NK-92 (cell line): ENCODE measurements around the gene EVA1A.

ENCODE experiments used
- DNase-seq: peaks from one replicate; lab custom pipeline; 2025; ENCODE audit not compliant: unreplicated experiment; lab: John Stamatoyannopoulos, UW

EVA1A gene

GRCh38 chr2:75589391-75590105 is 28.8 kb upstream of the EVA1A start:
- DNase-seq = no peak

- no peak for DNase-seq
These were observed 27.3 kb upstream of the EVA1A start for GRCh38 chr2:75587954-75588587.

- DNase-seq = no peak
These were observed 26.2 kb upstream of the EVA1A start for GRCh38 chr2:75586971-75587370.

GRCh38 chr2:75582840-75583239 is 22.1 kb upstream of the EVA1A start:
- DNase-seq = no peak

- no peak for DNase-seq
These were observed 19.9 kb upstream of the EVA1A start for GRCh38 chr2:75580606-75581005.

- DNase-seq = no peak
These were observed 19.4 kb upstream of the EVA1A start for GRCh38 chr2:75580156-75580555.

- no peak for DNase-seq
These were observed 18.4 kb upstream of the EVA1A start for GRCh38 chr2:75579186-75579585.

- DNase-seq = no peak
These were observed 16.5 kb upstream of the EVA1A start for GRCh38 chr2:75577280-75577679.

GRCh38 chr2:75574106-75574505 is 13.4 kb upstream of the EVA1A start:
- no peak for DNase-seq

GRCh38 chr2:75573145-75573878 is 12.6 kb upstream of the EVA1A start:
- DNase-seq = no peak

- DNase-seq = no peak
These were observed 11.1 kb upstream of the EVA1A start for GRCh38 chr2:75571730-75572430.

GRCh38 chr2:75570948-75571729 is 10.4 kb upstream of the EVA1A start:
- no peak for DNase-seq

- no peak for DNase-seq
These were observed 9.5 kb upstream of the EVA1A start for GRCh38 chr2:75570024-75570947.

- DNase-seq = no peak
These were observed 8.8 kb upstream of the EVA1A start for GRCh38 chr2:75569546-75569945.

GRCh38 chr2:75568174-75568573 is 7.4 kb upstream of the EVA1A start:
- DNase-seq = no peak

- DNase-seq = no peak
These were observed 5.0 kb upstream of the EVA1A start for GRCh38 chr2:75565472-75566462.

GRCh38 chr2:75564713-75565359 is 4.1 kb upstream of the EVA1A start:
- DNase-seq = no peak
